IPS-11a (cell line): Measurements from ENCODE around the gene SLC25A30.

Experiments
- H3K4me3 ChIP-seq: one replicate; pipeline ENCODE4 v1.5.1; 2013; ENCODE audit warnings: low read depth, low read length, control low read depth

Gene SLC25A30, protein sequence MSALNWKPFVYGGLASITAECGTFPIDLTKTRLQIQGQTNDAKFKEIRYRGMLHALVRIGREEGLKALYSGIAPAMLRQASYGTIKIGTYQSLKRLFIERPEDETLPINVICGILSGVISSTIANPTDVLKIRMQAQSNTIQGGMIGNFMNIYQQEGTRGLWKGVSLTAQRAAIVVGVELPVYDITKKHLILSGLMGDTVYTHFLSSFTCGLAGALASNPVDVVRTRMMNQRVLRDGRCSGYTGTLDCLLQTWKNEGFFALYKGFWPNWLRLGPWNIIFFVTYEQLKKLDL

DNA sequence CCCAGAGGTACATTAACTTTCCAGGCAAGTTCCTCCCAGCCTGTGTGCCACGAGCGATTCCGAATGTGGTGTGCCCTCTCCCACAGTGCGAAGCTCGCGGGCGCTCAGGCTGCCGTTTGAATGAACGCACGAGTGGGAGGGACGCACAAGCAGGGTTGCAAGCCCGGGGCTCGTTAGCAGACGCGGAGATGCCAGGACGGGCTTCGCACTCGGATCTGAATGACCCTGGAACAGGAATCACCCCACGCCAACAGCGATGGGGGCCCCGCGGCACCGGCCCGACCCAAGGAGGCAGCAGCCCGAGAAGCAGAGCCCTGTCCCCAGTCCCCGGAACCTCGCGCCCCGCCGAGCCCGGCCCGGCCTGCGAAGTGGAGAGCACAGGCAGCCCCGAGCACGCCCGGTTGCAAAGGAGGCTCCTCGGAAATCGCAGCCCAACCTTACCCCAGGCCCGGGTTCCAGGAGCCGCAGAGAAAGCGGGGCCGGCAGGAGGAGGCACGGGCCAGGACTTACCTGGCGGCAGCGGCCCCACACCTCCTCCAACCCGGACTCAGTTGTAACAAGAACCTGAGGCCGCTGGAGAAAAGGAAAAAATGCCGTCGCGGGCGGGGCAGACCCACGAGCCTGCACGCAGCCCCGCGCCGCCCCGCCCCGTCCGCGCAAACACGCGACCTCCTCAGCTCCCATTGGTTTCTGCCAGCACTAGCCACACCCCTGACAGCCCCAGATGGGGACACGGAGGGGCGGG, at the start of gene SLC25A30:
TSS of gene SLC25A30 (minus strand) at position 584 of the 745 bp plus-strand sequence. CDS start 6,948 bp downstream, outside the sequence.
- peak within 1 kb of the TSS; percentile 88 for H3K4me3 ChIP-seq

DNA sequence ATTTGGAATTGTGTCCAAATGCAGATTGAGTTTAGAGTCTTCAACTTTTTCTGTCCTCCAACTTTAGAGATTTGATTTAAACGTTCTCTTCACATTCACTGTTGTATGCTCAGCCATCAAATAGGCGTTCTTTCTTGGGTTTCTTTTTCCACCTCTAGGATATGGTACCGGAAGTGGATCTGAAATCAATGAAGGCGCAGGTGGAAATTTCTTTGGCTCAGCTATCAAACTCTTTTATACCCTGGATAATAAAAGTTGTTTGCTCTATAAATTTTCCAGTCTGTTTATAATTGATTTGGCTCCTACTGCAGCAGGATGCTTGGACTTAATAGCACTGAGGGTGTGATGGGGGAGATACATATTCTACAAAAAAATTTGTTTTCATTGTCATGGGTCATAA, 48.2 kb upstream of the SLC25A30 start:
- no peak overlapping the region for H3K4me3 ChIP-seq

DNA sequence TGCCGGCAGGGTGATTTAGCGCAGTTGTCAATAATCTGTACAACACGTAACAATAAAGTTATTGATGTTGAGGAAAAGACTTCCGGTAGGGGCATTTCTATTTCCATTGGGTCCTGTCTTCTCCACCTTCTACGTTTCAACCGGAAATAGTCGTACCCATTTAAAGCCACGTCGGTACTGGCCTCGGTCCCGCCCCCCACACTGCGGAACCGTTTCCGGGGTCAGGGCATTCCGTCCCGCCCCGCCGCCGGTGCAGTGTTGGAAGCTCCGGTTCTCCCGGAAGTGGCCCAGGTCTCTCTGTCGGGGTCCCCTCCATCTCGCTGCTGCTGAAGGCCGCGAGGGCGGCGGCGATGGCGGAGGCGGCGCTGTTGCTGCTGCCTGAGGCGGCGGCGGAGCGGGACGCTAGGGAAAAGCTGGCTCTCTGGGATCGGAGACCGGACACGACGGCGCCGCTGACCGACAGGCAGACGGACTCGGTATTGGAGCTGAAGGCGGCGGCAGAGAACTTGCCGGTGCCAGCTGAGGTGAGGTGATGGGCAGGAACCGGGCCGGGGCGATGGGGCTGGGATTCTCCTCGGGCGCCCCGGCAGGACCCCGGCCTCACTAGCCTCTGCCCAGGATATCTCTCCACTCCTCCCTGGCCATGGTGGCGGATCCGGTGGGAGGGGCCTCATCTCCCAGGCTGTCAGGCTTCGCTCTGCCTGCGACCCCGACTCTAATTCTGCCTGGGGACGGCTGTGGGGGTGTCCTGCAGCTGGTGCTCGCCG, 46.7 kb upstream of the SLC25A30 start, which contains the start of gene COG3:
TSS of gene COG3 (plus strand) at position 253 of the 767 bp plus-strand sequence. CDS start at position 351, 98 bp downstream.
- H3K4me3 ChIP-seq = peak within 1 kb of the TSS; percentile 92

DNA sequence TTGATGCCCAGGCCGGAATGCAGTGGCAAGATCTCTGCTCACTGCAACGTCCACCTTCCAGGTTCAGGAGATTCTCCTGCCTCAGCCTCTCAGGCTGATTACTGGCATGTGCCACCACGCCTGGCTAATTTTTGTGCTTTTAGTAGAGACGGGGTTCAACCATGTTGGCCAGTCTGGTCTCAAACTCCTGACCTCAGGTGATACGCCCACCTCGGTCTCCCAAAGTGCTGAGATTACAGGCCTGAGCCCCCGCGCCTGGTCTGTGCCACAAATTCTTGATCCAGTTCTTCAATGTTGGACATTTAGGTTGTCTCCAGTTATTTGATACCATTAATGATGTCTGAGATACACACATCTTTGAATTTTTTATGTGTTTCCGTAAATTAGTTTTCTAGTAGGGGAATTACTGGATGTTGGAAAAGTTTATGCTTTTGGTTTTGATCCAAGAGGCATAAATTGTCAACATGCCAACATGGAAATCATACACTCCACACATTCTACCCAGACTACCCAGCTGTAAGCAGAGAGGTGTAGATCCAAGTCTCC, 46.0 kb upstream of the SLC25A30 start:
- H3K4me3 ChIP-seq = peak overlapping the region; percentile 92

DNA sequence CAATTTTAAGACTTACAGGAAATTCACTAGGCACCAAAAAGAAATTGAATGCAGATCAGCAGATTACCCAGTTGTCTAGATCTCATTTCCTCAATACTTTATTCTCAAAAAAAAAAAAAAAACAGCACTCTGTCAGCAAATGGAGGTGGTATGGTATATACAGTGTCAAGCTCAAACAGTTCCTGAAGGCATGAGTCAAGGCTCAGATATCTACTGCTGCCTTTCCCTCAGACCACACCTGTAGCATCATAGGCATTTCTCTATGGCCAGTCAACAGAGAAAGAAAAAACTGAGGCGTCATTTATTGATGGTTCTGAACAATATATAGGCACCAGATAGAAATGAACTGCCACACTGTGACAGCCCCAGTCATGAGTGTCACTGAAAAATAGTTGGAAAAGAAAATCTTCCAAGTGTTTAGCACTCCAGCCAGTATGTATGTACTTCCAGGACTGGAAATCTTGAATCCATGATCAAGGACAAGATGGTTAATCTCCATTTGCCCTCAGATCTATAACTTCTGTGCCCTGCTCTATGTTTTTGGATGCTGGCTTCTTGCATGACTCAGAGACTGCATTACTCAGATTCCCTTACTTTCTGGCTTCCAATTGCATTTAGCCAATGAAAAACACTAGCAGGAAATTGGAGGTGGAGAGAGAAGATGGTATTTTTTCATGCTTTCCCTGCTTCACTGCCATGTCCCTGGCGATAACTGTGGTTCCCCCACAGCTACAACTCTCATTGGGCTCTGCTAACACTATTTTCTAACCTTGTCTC, 38.2 kb upstream of the SLC25A30 start:
- no peak overlapping the region for H3K4me3 ChIP-seq

DNA sequence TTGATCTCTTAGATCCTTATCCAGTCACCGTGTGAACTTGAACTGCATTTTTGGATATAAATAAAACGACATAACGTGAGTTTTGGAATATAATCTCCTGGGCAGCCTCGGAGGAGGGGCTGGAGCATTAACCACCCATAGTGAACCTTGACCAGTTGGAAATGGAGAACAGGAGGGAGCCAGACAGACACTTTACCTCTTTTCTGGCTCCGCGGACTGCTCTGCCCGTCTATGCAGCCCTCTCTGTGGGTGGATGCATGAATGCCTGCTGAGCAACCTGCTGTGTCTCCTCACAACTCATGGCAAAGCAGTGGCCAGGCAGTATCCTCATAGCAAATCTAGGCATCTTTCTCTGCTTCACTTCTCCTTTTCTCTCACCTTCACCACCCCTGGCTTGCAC, 36.0 kb upstream of the SLC25A30 start:
- H3K4me3 ChIP-seq = no peak overlapping the region

DNA sequence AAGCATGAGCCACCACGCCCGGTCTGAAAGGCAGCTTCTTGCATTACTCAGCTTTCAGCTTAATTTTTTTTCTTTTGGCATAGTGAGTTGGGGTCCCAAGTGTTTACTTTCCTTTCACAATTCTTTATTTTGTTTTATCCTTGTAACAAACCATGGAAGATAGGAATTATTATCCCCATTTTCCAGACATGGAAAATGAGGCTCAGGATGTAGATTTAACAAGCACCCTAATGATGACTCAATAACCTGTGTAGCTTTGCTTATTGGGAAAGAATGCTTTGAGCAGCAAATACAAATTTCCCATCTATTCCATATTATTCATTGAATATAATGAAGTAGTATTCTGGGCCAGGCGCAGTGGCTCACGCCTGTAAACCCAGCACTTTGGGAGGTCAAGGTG, 33.1 kb upstream of the SLC25A30 start:
- no peak overlapping the region for H3K4me3 ChIP-seq

DNA sequence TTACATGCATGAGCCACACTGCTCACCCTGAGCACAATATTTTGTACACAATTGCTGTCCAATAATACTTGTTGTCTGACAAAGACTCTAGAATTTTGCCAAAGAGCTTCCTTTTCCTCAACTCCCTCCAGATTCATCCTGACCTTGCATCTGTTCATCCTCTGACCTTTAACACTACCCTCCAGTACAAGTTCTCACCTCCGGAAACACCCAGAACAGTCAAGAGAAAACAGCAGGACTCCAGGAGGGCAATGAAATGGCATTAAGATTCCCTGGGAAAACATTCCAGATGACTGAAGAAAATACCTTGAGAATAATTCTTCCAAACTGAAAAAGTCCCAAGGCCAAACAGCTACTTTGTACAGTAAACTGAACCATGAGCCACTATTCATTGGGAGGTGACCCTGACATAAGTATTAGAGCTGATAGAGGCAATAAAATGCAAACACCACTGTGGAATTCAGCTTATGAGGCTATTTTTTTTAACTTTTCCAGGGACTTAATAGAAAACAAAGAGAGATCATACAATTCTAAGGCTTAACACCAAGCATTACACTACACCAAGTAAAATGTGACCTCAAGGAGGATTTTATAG, 30.9 kb upstream of the SLC25A30 start:
- no peak overlapping the region for H3K4me3 ChIP-seq

DNA sequence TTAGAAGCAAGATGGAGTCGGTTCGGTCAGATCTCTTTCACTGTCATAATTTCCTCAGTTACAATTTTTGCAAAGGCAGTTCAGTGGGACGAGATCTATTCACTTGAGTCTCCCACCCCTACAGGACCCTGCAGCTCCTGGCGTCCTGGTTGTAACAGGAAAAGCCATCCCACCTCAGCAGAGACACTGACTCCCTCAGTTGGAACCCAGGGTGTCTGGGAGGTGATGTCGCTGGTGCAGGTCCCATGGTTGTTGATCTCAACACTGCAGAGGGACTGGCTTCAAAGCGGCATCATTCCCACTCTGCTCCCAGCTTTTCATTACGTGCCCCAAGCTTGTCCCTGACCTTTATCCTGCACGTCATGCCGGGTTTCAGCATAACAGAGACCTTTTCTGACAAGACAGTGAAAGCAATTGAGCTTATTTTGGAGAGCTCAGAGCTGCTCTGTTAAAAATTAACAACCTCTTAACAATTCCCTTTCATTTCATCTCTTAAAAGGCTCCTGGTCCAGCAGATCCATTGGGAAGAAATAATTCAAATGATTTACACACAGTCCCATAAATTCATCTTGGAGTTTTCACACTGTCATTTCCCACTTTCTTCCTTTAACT, 29.0 kb upstream of the SLC25A30 start:
- H3K4me3 ChIP-seq = no peak overlapping the region

DNA sequence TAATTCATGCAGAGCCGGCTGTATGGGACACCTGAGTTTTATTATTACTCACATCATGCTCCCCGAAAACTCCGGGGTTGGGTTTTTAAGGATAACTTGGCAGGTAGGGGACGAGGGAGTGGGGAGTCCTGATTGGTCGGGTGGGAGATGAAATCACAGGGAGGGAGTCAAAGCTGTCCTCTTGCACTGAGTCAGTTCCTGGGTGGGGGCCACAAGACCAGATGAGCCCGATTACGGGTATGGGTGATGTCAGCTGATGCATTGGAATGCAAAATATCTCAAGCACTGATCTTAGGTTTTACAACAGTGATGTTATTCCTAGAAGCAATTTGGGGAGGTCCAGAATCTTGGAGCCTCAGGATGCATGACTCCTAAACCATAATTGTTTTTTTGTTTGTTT, 28.0 kb upstream of the SLC25A30 start:
- no peak overlapping the region for H3K4me3 ChIP-seq

DNA sequence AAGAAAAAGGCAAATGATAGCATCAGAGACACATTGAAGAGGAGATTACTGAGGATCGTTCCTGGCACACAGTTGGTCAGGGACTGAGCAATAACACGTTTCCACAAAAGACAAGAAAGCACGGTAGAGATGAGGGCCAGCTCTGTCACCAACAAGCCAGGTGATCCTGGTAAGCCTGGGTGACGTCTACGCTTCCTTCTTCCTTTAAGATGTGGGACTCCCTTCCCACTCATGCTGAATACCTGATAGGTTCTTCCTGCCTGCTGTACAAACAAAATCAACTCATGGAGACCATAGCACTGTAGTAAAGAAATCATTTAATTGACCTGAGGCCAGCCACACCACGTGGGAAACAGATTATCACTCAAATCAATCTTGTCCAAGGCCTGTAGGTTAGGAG, 26.9 kb upstream of the SLC25A30 start:
- H3K4me3 ChIP-seq = no peak overlapping the region

DNA sequence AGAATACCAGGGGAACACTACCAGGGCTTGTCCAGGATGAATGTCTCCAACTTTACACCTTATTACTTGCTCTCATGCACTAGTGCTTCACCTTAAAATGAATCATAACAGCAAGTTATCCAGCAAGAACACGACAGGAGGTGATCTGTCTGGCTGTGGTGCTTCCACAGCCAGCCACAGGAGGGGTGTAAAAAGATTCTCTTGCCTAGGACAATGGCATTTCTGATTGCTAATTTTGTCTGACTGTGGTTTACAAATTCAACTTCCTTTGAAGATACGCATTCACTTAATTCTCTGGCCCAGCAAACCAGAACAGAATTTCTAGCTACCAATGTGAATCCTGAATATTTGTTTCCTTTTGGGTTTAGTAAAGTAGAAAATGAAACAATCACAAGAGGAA, 23.5 kb upstream of the SLC25A30 start:
- H3K4me3 ChIP-seq = no peak overlapping the region

DNA sequence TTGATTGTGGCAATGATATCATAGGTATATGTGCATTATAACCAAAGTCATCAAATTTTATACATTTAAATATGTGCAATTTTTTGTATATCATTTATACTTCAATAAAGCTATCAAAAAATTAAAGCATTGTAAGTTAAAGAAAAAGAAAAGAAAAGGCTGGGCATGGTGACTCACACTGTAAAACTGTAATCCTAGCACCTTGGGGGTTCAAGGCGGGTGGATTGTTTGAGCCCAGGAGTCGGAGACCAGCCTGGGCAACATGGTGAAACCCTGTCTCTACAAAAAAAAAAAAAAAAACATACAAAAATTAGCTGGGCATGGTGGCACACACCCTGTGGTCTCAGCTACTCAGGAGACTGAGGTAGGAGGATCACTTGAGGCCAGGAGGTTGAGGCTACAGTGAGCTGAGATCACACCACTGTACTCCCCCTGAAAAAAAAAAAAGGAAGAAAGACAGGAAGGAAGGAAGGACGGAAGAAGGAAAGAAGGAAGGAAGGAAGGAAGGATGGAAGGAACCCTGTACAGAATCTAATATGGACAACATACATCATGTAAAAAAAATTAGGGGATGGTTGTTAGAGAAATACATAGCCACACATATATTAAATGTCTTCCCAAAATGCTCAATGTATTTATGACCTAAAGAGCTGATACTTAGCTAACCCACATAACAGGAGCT, 21.7 kb upstream of the SLC25A30 start:
- no peak overlapping the region for H3K4me3 ChIP-seq

DNA sequence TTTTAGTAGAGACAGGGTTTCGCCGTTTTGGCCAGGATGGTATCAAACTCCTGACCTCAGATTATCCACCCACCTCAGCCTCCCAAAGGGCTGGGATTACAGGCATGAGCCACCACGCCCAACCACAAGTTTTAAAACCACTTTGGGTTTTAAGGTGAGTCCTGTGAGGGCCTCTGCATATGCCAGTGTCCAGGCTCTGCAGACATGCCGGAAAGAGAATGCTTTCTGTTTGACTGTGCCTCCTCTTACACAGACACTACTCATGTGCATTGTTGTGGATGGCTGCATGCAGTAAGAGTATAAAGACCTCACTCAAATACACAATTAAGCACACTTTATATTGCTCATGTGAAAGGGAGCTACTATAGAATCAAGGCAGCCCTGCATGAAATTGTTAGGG, 20.8 kb upstream of the SLC25A30 start:
- no peak overlapping the region for H3K4me3 ChIP-seq

DNA sequence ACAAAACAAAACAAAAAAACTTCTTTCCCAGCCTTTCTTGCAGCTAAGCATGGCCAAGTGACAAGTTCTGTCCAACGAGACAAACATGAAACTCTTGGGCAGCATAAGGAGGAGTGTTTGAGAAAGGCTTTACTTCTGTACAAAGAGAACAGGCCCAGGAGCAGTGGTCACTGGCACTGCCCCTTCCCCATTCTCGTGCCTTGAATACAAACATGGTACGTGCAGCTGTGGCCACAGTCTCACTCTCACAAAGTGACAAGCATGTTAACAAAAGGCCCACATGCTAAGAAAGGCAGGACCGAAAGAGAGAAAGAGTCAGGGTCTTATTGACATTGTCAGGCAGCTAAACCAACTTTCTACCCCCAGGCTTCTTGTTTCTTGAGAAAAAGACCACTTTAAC, 19.8 kb upstream of the SLC25A30 start:
- no peak overlapping the region for H3K4me3 ChIP-seq

DNA sequence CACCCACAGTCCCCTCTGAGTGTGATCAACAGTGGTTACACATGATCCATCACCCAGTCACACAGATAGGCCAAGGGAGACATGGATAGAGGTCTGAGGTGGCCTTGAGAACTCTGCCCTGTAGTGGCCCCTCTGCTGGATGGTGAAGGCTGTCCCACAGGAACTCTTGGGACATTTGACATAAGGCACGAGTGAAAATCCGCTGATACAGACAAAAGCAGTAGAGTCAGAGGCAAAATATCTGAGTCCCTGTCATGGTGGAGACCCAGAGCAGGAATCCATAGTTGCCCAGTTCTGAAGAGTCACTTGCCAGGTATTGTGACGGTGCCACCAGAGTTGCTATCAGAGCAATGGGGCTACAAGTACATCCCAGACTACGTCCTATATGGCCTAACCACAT, 18.8 kb upstream of the SLC25A30 start:
- H3K4me3 ChIP-seq = no peak overlapping the region

DNA sequence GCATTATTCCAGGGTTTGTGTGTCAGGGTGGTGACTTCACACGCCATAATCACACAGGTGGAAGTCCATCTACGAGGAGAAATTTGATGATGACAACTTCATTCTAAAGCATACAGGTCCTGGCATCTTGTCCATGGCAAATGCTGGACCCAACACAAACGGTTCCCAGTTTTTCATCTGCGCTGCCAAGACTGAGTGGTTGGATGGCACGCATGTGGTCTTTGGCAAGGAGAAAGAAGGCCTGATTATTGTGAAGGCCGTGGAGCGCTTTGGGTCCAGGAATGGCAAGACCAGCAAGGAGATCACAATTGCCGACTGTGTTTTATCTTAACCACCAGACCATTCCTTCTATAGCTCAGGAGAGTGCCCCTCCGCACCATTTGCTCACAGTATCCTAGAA, 18.2 kb upstream of the SLC25A30 start:
- H3K4me3 ChIP-seq = no peak overlapping the region

DNA sequence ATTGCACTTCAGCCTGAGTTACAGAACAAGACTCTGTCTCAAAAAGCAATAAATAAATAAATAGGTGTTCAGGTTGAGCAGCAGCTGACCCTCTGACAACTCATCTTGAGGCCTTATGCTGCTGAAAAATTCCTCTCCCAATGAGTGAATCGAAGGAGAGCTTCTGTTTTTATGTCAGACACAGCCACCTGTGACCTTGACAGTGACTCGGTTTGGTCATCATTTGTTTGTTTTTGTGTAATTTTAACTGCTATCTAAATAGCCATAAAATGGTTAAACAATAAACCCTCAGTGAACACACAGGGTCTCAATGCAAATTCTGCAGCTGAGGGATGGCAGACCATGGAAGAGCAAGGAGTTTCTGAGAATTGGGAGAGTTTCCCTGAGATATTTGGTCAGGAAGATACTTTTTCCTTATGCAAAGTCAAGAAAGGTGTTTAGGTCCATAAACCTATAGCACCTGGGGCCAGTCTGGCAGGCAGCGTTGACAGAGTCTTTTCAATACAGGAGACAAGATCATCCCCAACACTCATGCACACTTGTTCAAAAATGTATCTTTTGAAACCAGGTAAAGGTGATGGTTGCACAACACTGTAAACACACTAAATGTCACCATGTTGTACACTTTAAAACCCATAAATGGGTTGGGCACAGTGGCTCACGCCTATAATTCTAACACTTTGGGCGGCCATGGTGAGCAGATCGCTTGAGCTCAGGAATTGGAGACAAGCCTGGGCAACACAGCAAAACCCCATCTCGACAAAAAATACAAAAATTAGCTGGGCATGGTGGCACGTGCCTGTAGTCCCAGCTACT, 16.6 kb upstream of the SLC25A30 start:
- H3K4me3 ChIP-seq = no peak overlapping the region
